H9 (cell line): ENCODE measurements around the gene MORF4L2. TPM values are rescaled to one million over a fixed set of nuclear protein-coding genes. Genes with fewer than 3 reads are reported as not detected.
"Not testable (repeated sequence)": the region's sequence is repeated elsewhere in the genome, so short reads cannot be mapped to it uniquely, and the experiment has no call there.

Source experiments
- DNase-seq: peaks from one replicate; pipeline ENCODE4 v3.0.0-alpha.2; 2017
- H2AFZ ChIP-seq: one replicate; pipeline ENCODE4 v1.6.1; 2013; ENCODE audit warnings: mild to moderate bottlenecking, low read length, control low read depth, moderate library complexity
- H2AK5ac ChIP-seq: 2 replicates; pipeline ENCODE4 v1.6.1; 2013; ENCODE audit warnings: low read length, control low read depth, mixed read lengths; ENCODE audit not compliant: insufficient read length
- H2BK120ac ChIP-seq: one replicate; pipeline ENCODE4 v1.6.1; 2013; ENCODE audit warnings: low read depth, mild to moderate bottlenecking, low read length, control low read depth, inconsistent platforms; ENCODE audit not compliant: poor library complexity, severe bottlenecking
- H2BK12ac ChIP-seq: 2 replicates; pipeline ENCODE4 v1.6.1; 2013; ENCODE audit warnings: low read length, control low read depth, mixed read lengths, low read depth; ENCODE audit not compliant: insufficient read length
- H2BK15ac ChIP-seq: 2 replicates; pipeline ENCODE4 v1.6.1; 2013; ENCODE audit warnings: low read depth, low read length, control low read depth
- H2BK20ac ChIP-seq: one replicate; pipeline ENCODE4 v1.6.1; 2013; ENCODE audit warnings: low read depth, mild to moderate bottlenecking, low read length, control low read depth, inconsistent platforms; ENCODE audit not compliant: poor library complexity, severe bottlenecking
- H2BK5ac ChIP-seq: 2 replicates; pipeline ENCODE4 v1.6.1; 2013; ENCODE audit warnings: low read length, control low read depth, mixed read lengths; ENCODE audit not compliant: insufficient read length
- H3K14ac ChIP-seq: 2 replicates; pipeline ENCODE4 v1.6.1; 2013; ENCODE audit warnings: low read length, control low read depth; ENCODE audit not compliant: insufficient read depth
- H3K18ac ChIP-seq: 2 replicates; pipeline ENCODE4 v1.6.1; 2013; ENCODE audit warnings: low read depth, mild to moderate bottlenecking, mixed read lengths, low read length, control low read depth; ENCODE audit not compliant: insufficient read length
- H3K23ac ChIP-seq: 2 replicates; pipeline ENCODE4 v1.6.1; 2013; ENCODE audit warnings: low read length, control low read depth, mixed read lengths, low read depth; ENCODE audit not compliant: insufficient read length
- H3K23me2 ChIP-seq: 2 replicates; pipeline ENCODE4 v1.6.1; 2013; ENCODE audit warnings: low read depth, mild to moderate bottlenecking, mixed read lengths, low read length, control low read depth; ENCODE audit not compliant: insufficient read length, poor library complexity, severe bottlenecking
- H3K27ac ChIP-seq: 2 replicates; pipeline ENCODE4 v1.5.1; 2013; ENCODE audit warnings: low read length, control low read depth, mixed read lengths, low read depth; ENCODE audit not compliant: insufficient read length
- H3K27me3 ChIP-seq: 2 replicates; pipeline ENCODE4 v1.6.1; 2013; ENCODE audit warnings: low read length, control low read depth, inconsistent platforms; ENCODE audit not compliant: insufficient read depth
- H3K4ac ChIP-seq: 2 replicates; pipeline ENCODE4 v1.6.1; 2013; ENCODE audit warnings: low read depth, mild to moderate bottlenecking, control low read depth, inconsistent platforms, low read length, moderate library complexity
- H3K4me1 ChIP-seq: 2 replicates; pipeline ENCODE4 v1.6.1; 2013; ENCODE audit warnings: low read length, control low read depth, inconsistent platforms; ENCODE audit not compliant: insufficient read depth
- H3K4me2 ChIP-seq: 2 replicates; pipeline ENCODE4 v1.6.1; 2013; ENCODE audit warnings: low read length, control low read depth, mixed read lengths; ENCODE audit not compliant: insufficient read length, insufficient read depth
- H3K56ac ChIP-seq: 2 replicates; pipeline ENCODE4 v1.6.1; 2013; ENCODE audit warnings: low read depth, mild to moderate bottlenecking, mixed read lengths, low read length, control low read depth; ENCODE audit not compliant: insufficient read length
- H3K79me1 ChIP-seq: 2 replicates; pipeline ENCODE4 v1.6.1; 2013; ENCODE audit warnings: low read depth, mild to moderate bottlenecking, moderate library complexity, low read length, control low read depth, inconsistent platforms; ENCODE audit not compliant: insufficient read depth, poor library complexity, severe bottlenecking
- H3K79me2 ChIP-seq: 2 replicates; pipeline ENCODE4 v1.6.1; 2013; ENCODE audit warnings: low read length, control low read depth, inconsistent platforms; ENCODE audit not compliant: insufficient read depth
- H3K9ac ChIP-seq: 2 replicates; pipeline ENCODE4 v1.6.1; 2013; ENCODE audit warnings: low read length, control low read depth, mixed read lengths; ENCODE audit not compliant: insufficient read length; ENCODE audit errors: extremely low read depth
- H3K9me3 ChIP-seq: one replicate; pipeline ENCODE4 v1.6.1; 2013; ENCODE audit warnings: low read depth, low read length, inconsistent platforms; ENCODE audit not compliant: control insufficient read depth
- H3T11ph ChIP-seq: one replicate; pipeline ENCODE4 v1.6.1; 2013; ENCODE audit warnings: mild to moderate bottlenecking, low read length, control low read depth, inconsistent platforms
- H4K20me1 ChIP-seq: one replicate; pipeline ENCODE4 v1.6.1; 2013; ENCODE audit not compliant: control insufficient read depth, insufficient read length, insufficient read depth
- H4K5ac ChIP-seq: 2 replicates; pipeline ENCODE4 v1.6.1; 2013; ENCODE audit warnings: low read depth, mild to moderate bottlenecking, mixed read lengths, low read length, control low read depth; ENCODE audit not compliant: insufficient read length
- H4K8ac ChIP-seq: replicated peaks from 2 replicates; pipeline ENCODE4 v1.6.1; 2013; ENCODE audit warnings: low read length, control low read depth, mixed read lengths, low read depth; ENCODE audit not compliant: insufficient read length
- H4K91ac ChIP-seq: 2 replicates; pipeline ENCODE4 v1.6.1; 2013; ENCODE audit warnings: low read depth, mild to moderate bottlenecking, moderate library complexity, mixed read lengths, low read length, control low read depth; ENCODE audit not compliant: insufficient read length
- H3K27ac Mint-ChIP-seq, 3 experiments: 2 replicates in 2 of 3; 3 replicates in 1 of 3; pipeline ENCODE4 v1.8.0; 2020 to 2021; ENCODE audit warnings: mixed read lengths in 3 of 3, mild to moderate bottlenecking in 1 of 3, moderate library complexity in 1 of 3
- H3K27me3 Mint-ChIP-seq: 2 replicates; pipeline ENCODE4 v1.8.0; 2021; ENCODE audit warnings: low read depth, mild to moderate bottlenecking, moderate library complexity, mixed read lengths
- H3K36me3 Mint-ChIP-seq, 3 experiments: 2 replicates in 2 of 3; 3 replicates in 1 of 3; pipeline ENCODE4 v1.8.0; 2020 to 2021; ENCODE audit warnings: low read depth in 3 of 3, mixed read lengths in 3 of 3; ENCODE audit not compliant: insufficient read depth in 1 of 3
- H3K4me1 Mint-ChIP-seq, 2 experiments: 2 replicates each; pipeline ENCODE4 v1.8.0; 2020; ENCODE audit warnings: mixed read lengths in 2 of 2
- H3K4me3 Mint-ChIP-seq, 2 experiments: 2 replicates in 1 of 2; 3 replicates in 1 of 2; pipeline ENCODE4 v1.8.0; 2020 to 2021; ENCODE audit warnings: mild to moderate bottlenecking in 2 of 2, mixed read lengths in 2 of 2, moderate library complexity in 1 of 2
- H3K9me3 Mint-ChIP-seq, 2 experiments: 2 replicates in 1 of 2; 3 replicates in 1 of 2; pipeline ENCODE4 v1.8.0; 2020; ENCODE audit warnings: mild to moderate bottlenecking in 2 of 2, mixed read lengths in 2 of 2, moderate library complexity in 1 of 2
- WGBS: extraction: QIAGEN DNeasy Blood & Tissue Kit; methylation state at CpG from one replicate; pipeline ENCODE4 v1.1.7; 2013; ENCODE audit warnings: missing lambda C conversion rate, low lambda C conversion rate, mixed read lengths; ENCODE audit not compliant: insufficient read length; ENCODE audit errors: extremely low coverage; 5-methylcytosine and 5-hydroxymethylcytosine counted together
- total RNA-seq: library from RNA; stranded (reverse); gene quantifications from 2 replicates; pipeline ENCODE4 v1.2.1, GENCODE V29; 2021
- TF ChIP-seq, protein P1 (sequence below): fragments of 200-600 bp; sonication (generic); conservative IDR thresholded peaks from 3 replicates; pipeline ENCODE4 v1.8.0; 2021; ENCODE audit warnings: antibody characterized with exemption, mild to moderate bottlenecking

Gene MORF4L2
- total RNA-seq, 1 experiment from 2014 or later: 378 TPM

DNA sequence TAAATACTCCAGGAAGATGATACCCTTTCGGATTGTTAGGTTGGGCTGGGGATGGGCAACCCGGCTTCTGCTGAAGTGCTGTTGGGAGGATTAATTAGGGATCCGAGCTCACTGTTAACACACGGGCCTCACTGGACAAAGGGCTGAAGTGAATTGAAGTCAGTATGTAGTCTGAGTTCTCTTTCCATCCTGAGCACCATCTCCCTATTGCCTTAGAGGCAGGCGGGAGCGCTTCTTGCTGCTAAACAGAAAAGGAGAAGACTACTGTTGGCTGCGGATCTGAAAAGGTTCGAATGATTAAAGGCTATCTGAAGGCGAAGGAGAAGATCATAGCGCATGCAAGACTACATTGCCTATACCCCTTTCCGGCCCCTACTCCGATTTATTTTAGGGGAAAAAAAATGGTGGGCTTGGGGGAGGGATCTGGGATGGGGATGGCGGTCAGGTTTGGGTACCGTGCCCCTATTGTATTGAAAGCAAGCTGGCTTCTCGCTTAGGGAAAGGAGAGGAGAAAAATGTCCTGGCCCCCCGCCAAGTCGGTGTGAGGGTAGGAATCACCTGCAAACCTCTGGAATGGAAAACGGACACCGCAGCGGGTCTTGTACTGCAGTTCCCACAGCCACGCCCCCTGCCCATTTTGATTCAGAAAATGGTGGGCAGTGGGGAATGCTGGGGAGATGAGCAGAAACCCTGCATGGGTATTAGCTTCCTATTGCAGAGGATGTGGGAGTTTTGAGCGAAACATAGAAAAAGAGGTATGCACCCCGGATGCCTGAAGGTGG lies 22.3 kb downstream of the MORF4L2 start:
- H3K79me2 ChIP-seq: no peaks in the 10 kb centered on the region
- no peak overlapping the region for H2BK5ac ChIP-seq
- H3K4me1 Mint-ChIP-seq: peaks cover 9 to 14% of the 10 kb centered on the region in 2 experiments; a peak in 3 of 4 replicates
- H3K4me2 ChIP-seq: peak overlapping the region; percentile 56
- H4K8ac ChIP-seq: no peak overlapping the region
- no peaks in the 10 kb centered on the region for H3K79me1 ChIP-seq
- H4K20me1 ChIP-seq: no peaks in the 10 kb centered on the region
- peaks cover 3% of the 10 kb centered on the region for H3K27me3 Mint-ChIP-seq
- H3K4me1 ChIP-seq: no peaks in the 10 kb centered on the region
- no peak overlapping the region for H2BK120ac ChIP-seq
- no CpG with 5 or more reads among the region's 23 CpGs for WGBS
- H3K27ac ChIP-seq: no peak overlapping the region
- no peak overlapping the region for H3T11ph ChIP-seq
- TF ChIP-seq, protein P1, sequence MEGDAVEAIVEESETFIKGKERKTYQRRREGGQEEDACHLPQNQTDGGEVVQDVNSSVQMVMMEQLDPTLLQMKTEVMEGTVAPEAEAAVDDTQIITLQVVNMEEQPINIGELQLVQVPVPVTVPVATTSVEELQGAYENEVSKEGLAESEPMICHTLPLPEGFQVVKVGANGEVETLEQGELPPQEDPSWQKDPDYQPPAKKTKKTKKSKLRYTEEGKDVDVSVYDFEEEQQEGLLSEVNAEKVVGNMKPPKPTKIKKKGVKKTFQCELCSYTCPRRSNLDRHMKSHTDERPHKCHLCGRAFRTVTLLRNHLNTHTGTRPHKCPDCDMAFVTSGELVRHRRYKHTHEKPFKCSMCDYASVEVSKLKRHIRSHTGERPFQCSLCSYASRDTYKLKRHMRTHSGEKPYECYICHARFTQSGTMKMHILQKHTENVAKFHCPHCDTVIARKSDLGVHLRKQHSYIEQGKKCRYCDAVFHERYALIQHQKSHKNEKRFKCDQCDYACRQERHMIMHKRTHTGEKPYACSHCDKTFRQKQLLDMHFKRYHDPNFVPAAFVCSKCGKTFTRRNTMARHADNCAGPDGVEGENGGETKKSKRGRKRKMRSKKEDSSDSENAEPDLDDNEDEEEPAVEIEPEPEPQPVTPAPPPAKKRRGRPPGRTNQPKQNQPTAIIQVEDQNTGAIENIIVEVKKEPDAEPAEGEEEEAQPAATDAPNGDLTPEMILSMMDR: no peak
- H3K56ac ChIP-seq: no peak overlapping the region
- H2AFZ ChIP-seq: peak overlapping the region; percentile 17
- H3K27me3 ChIP-seq: no peaks in the 10 kb centered on the region
- H3K9me3 Mint-ChIP-seq: peaks cover 0 to 34% of the 10 kb centered on the region in 2 experiments; a peak in 2 of 5 replicates
- H2AK5ac ChIP-seq: no peak overlapping the region
- no peak overlapping the region for H3K9ac ChIP-seq
- no peaks in the 10 kb centered on the region for H3K23me2 ChIP-seq
- peak overlapping the region; percentile 64; the same call in 1 of the 2 replicates for H3K14ac ChIP-seq
- no peak overlapping the region for H3K4ac ChIP-seq
- no peak overlapping the region for H2BK12ac ChIP-seq
- no peaks in the 10 kb centered on the region for H3K36me3 Mint-ChIP-seq
- no peaks in the 10 kb centered on the region for H3K9me3 ChIP-seq
- no peak overlapping the region for H2BK20ac ChIP-seq
- no peak overlapping the region for H2BK15ac ChIP-seq
- H3K27ac Mint-ChIP-seq: no peak overlapping the region; a peak in 2 of 7 replicates
- peak overlapping the region; percentile 58 for H3K18ac ChIP-seq
- no peak overlapping the region for H3K23ac ChIP-seq
- no peak overlapping the region for H4K91ac ChIP-seq
- H4K5ac ChIP-seq: no peak overlapping the region
- peak overlapping the region; percentile 38 to 56 for H3K4me3 Mint-ChIP-seq
- peak; percentile 51 for DNase-seq

DNA sequence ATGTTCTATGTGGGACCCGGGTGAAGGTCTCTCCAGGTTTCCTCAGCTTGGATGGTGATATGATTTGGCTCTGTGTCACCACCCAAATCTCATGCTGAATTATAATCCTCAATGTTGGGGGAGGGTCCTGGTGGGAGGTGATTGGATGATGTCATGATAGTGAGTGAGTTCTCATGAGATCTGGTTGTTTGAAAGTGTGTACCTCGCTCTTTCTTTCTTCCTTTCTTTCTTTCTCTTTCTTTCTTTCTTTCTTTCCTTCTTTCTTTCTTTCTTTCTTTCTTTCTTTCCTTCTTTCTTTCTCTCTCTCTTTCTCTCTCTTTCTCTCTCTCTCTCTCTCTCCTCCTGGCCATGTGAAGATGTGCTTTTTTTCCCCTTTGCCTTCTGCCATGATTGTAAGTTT lies 27.0 kb downstream of the MORF4L2 start:
- H3K79me2 ChIP-seq, H3K27me3 ChIP-seq, H3K27me3 Mint-ChIP-seq, H3K23me2 ChIP-seq, H4K8ac ChIP-seq, H3T11ph ChIP-seq, H3K36me3 Mint-ChIP-seq, H4K20me1 ChIP-seq, H3K18ac ChIP-seq, H3K9me3 ChIP-seq, H2BK20ac ChIP-seq, DNase-seq, H2BK15ac ChIP-seq, H3K4me1 ChIP-seq, H2BK120ac ChIP-seq, H3K23ac ChIP-seq, H4K5ac ChIP-seq, H3K4me3 Mint-ChIP-seq, H3K14ac ChIP-seq, H3K27ac Mint-ChIP-seq, H2BK12ac ChIP-seq, H3K79me1 ChIP-seq, H3K4me2 ChIP-seq, H2BK5ac ChIP-seq, H2AK5ac ChIP-seq, H3K9ac ChIP-seq, H4K91ac ChIP-seq, H3K4ac ChIP-seq, H2AFZ ChIP-seq, H3K27ac ChIP-seq, H3K56ac ChIP-seq: not testable (repeated sequence)
- WGBS: no CpG with 5 or more reads among the region's 2 CpGs
- H3K4me1 Mint-ChIP-seq: peaks cover 11 to 15% of the 10 kb centered on the region in 2 experiments; a peak in 3 of 4 replicates
- peaks cover 2 to 38% of the 10 kb centered on the region in 2 experiments; a peak in 3 of 5 replicates for H3K9me3 Mint-ChIP-seq
